Hematopoietic multipotent progenitor cell treated with erythropoietin and hydrocortisone succinate and interleukin-3 and kit ligand, for 15 days (in vitro differentiated cells): ENCODE results near the gene PTPRM.

Source experiments
- DNase-seq: peaks from one replicate; pipeline ENCODE4 v3.0.0-alpha.2; 2015; ENCODE audit warnings: low spot score

Gene PTPRM

GRCh38 chr18:7566567-7567473 lies at the start of gene PTPRM:
Gene PTPRM, plus strand, starts transcription at chr18:7567316. Its CDS starts 503 bp downstream, at chr18:7567819.
- DNase-seq: peak; percentile 24

- DNase-seq: no peak
Observed at GRCh38 chr18:7517852-7518251, 49.3 kb upstream of the PTPRM start.

GRCh38 chr18:7520200-7520785 lies 46.8 kb upstream of the PTPRM start:
- DNase-seq: no peak

GRCh38 chr18:7521226-7521856 lies 45.8 kb upstream of the PTPRM start:
- no peak for DNase-seq

- no peak for DNase-seq
Observed at GRCh38 chr18:7523772-7524171, 43.3 kb upstream of the PTPRM start.

GRCh38 chr18:7524786-7525185 lies 42.3 kb upstream of the PTPRM start:
- DNase-seq: no peak

- DNase-seq: no peak
Observed at GRCh38 chr18:7532942-7533341, 34.2 kb upstream of the PTPRM start.

GRCh38 chr18:7535436-7536205 lies 31.5 kb upstream of the PTPRM start:
- no peak for DNase-seq

GRCh38 chr18:7537145-7537544 lies 30.0 kb upstream of the PTPRM start:
- no peak for DNase-seq

GRCh38 chr18:7541835-7542234 lies 25.3 kb upstream of the PTPRM start:
- DNase-seq: no peak

- DNase-seq: no peak
Observed at GRCh38 chr18:7544686-7545085, 22.4 kb upstream of the PTPRM start.

GRCh38 chr18:7545734-7546133 lies 21.4 kb upstream of the PTPRM start:
- no peak for DNase-seq

GRCh38 chr18:7548221-7548620 lies 18.9 kb upstream of the PTPRM start:
- no peak for DNase-seq

GRCh38 chr18:7548721-7549120 lies 18.4 kb upstream of the PTPRM start:
- DNase-seq: no peak

- DNase-seq: no peak
Observed at GRCh38 chr18:7557973-7558372, 9.1 kb upstream of the PTPRM start.

GRCh38 chr18:7558769-7559168 lies 8.3 kb upstream of the PTPRM start:
- DNase-seq: no peak

- DNase-seq: no peak
Observed at GRCh38 chr18:7559709-7560319, 7.3 kb upstream of the PTPRM start.

GRCh38 chr18:7561909-7562460 lies 5.1 kb upstream of the PTPRM start:
- no peak for DNase-seq

- no peak for DNase-seq
Observed at GRCh38 chr18:7562491-7562890, 4.6 kb upstream of the PTPRM start.

GRCh38 chr18:7565677-7566076 lies 1.4 kb upstream of the PTPRM start:
- DNase-seq: no peak

GRCh38 chr18:7566244-7566566 lies 911 bp upstream of the PTPRM start:
- no peak for DNase-seq
